Activated CD4-positive, alpha-beta T cell treated with anti-CD3 and anti-CD28 coated beads for 36 hours (primary cell): ENCODE measurements around the gene NRL. TPM values are rescaled to one million over a fixed set of nuclear protein-coding genes. Genes with fewer than 3 reads are reported as not detected.

ENCODE experiments used
- ATAC-seq: fragments of 200-7000 bp; cut with Tn5 transposase; one replicate; pipeline ENCODE4 v1.10.0; 2021; ENCODE audit warnings: mild to moderate bottlenecking, moderate library complexity
- CTCF ChIA-PET: fragments of 350-600 bp; sonication (Branson Sonifier 250); formaldehyde crosslinking; loops from one replicate; lab custom pipeline; 2021; ENCODE audit warnings: antibody characterized with exemption; lab: Charles Lee
- POLR2A ChIA-PET: fragments of 350-600 bp; sonication (Branson Sonifier 250); formaldehyde crosslinking; loops from one replicate; lab custom pipeline; 2021; ENCODE audit warnings: antibody characterized with exemption, inconsistent platforms; lab: Charles Lee
- DNase-seq: peaks from one replicate; pipeline ENCODE4 v3.0.0-alpha.2; 2020
- H3K27ac Mint-ChIP-seq: one replicate; pipeline ENCODE4 v1.8.0; 2021; ENCODE audit warnings: mixed read lengths
- H3K27me3 Mint-ChIP-seq: one replicate; pipeline ENCODE4 v1.8.0; 2021; ENCODE audit warnings: mixed read lengths
- H3K36me3 Mint-ChIP-seq: one replicate; pipeline ENCODE4 v1.8.0; 2021; ENCODE audit warnings: low read depth, mixed read lengths
- H3K4me1 Mint-ChIP-seq: one replicate; pipeline ENCODE4 v1.8.0; 2021; ENCODE audit warnings: mixed read lengths
- H3K4me3 Mint-ChIP-seq: one replicate; pipeline ENCODE4 v1.8.0; 2021; ENCODE audit warnings: mild to moderate bottlenecking, moderate library complexity, mixed read lengths
- H3K9me3 Mint-ChIP-seq: one replicate; pipeline ENCODE4 v1.8.0; 2021; ENCODE audit warnings: low read depth, mixed read lengths
- intact Hi-C, 2 experiments: fragments of 100-400 bp; cut with DNase I in 1 of 2; cut with micrococcal nuclease in 1 of 2; formaldehyde crosslinking; loops; one replicate each; pipeline versions ENCODE4 v1.14.2 to v1.15.1; 2022 to 2024; cut with DNase I, micrococcal nuclease
- total RNA-seq, 2 experiments: library from RNA; stranded (reverse); gene quantifications; one replicate each; pipeline ENCODE4 v1.2.3, GENCODE V29; 2021

NRL gene
- total RNA-seq, 2 experiments from 2014 or later, result 1.5 to 1.6 TPM

- Mint-ChIP-seq H3K4me3 (no peak overlapping the region), H3K27me3 (no peaks in the 10 kb centered on the region), H3K27ac (no peak overlapping the region), H3K4me1 (peaks cover 5% of the 10 kb centered on the region), H3K9me3 (no peaks in the 10 kb centered on the region), H3K36me3 (peaks cover 14% of the 10 kb centered on the region)
- ChIA-PET CTCF (interaction anchor here (1.0 to 1.2 kb wide), 2 partner anchors 9 to 69 kb away, joined by 4 read pairs; no protein-coding TSS in a partner anchor), POLR2A (no interaction called here)
- no peak for ATAC-seq
- intact Hi-C loops, result no loop called here
- no peak for DNase-seq
Measured at GRCh38 chr14:24126939-24127338, 12.2 kb upstream of the NRL start.

- DNase-seq, result no peak
- H3K36me3 Mint-ChIP-seq, result peaks cover 34% of the 10 kb centered on the region
- no peaks in the 10 kb centered on the region for H3K9me3 Mint-ChIP-seq
- H3K27me3 Mint-ChIP-seq, result no peaks in the 10 kb centered on the region
- H3K4me1 Mint-ChIP-seq, result peaks cover 2% of the 10 kb centered on the region
- POLR2A ChIA-PET, result no interaction called here
- no peak overlapping the region for H3K27ac Mint-ChIP-seq
- no peak for ATAC-seq
- H3K4me3 Mint-ChIP-seq, result no peak overlapping the region
- intact Hi-C loops, result no loop called here
- CTCF ChIA-PET, result interaction anchor here (0.5 to 2.0 kb wide), 6 partner anchors 9 to 210 kb away, joined by 3 to 4 read pairs (median 3); partner anchors contain the start of genes CIDEB, DCAF11 and NRL
Measured at GRCh38 chr14:24123424-24124417, 9.0 kb upstream of the NRL start.

GRCh38 chr14:24122898-24123297, 8.1 kb upstream of the NRL start:
- intact Hi-C loops, result no loop called here
- CTCF ChIA-PET, result no interaction called here
- Mint-ChIP-seq H3K27ac (no peak overlapping the region), H3K36me3 (peaks cover 42% of the 10 kb centered on the region), H3K4me1 (peaks cover 2% of the 10 kb centered on the region), H3K27me3 (no peaks in the 10 kb centered on the region), H3K4me3 (no peak overlapping the region), H3K9me3 (no peaks in the 10 kb centered on the region)
- ATAC-seq, result no peak
- DNase-seq, result no peak
- POLR2A ChIA-PET, result no interaction called here

DNA sequence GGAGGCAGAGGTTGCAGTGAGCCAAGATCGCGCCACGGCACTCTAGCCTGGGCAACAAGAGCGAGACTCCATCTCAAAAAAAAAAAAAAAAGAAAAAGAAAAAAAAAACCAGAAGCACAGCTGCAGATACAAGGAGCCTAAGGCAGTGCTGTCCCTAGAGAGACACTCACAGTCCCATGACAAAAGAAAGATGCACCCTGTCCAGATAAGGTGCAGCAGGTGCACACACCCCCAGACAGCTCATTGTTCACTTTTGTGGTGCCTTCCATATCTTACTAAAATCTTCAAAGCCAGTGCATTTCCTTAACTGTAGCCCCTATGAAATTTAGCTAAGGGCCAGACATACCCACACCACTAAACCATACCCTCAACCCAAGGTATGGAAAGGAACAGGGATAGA, 7.7 kb upstream of the NRL start:
- Mint-ChIP-seq H3K4me1 (peaks cover 5% of the 10 kb centered on the region), H3K27me3 (no peaks in the 10 kb centered on the region), H3K27ac (no peak overlapping the region), H3K36me3 (peaks cover 45% of the 10 kb centered on the region), H3K9me3 (no peaks in the 10 kb centered on the region), H3K4me3 (no peak overlapping the region)
- DNase-seq (no peak), ATAC-seq (no peak)
- CTCF ChIA-PET, result interaction anchor here (1.7 kb wide), 1 partner anchor 14 kb away, joined by 5 read pairs; no protein-coding TSS in a partner anchor
- POLR2A ChIA-PET, result interaction anchor here (0.6 kb wide), 2 partner anchors 66 to 185 kb away, joined by 3 read pairs; partner anchors contain the start of gene IPO4
- intact Hi-C loops, result no loop called here

DNA sequence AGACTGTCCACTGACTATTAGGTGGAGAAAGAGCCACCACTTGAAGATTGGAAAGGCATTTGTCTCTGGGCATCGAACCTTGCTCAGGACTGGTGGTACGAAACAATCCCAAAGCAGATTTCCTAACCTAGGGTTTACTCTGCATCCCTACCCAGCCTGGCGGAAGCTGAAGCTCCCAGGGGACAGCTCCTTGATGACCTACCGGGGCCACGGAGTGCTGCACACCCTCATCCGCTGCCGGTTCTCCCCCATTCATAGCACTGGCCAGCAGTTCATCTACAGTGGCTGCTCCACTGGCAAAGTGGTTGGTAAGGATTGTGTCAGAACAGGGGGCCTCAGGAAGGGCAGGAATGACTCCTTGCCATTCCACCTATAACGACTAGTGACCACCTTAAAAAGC, 6.5 kb upstream of the NRL start:
- Mint-ChIP-seq H3K9me3 (no peaks in the 10 kb centered on the region), H3K27me3 (no peaks in the 10 kb centered on the region), H3K4me3 (no peak overlapping the region), H3K4me1 (peaks cover 12% of the 10 kb centered on the region), H3K27ac (no peak overlapping the region), H3K36me3 (peaks cover 52% of the 10 kb centered on the region)
- CTCF ChIA-PET, result interaction anchor here (1.7 kb wide), 1 partner anchor 13 kb away, joined by 5 read pairs; no protein-coding TSS in a partner anchor
- intact Hi-C loops, result no loop called here
- POLR2A ChIA-PET, result no interaction called here
- DNase-seq (no peak), ATAC-seq (no peak)

GRCh38 chr14:24119691-24120090, 4.9 kb upstream of the NRL start:
- Mint-ChIP-seq H3K4me3 (no peak overlapping the region), H3K36me3 (peaks cover 59% of the 10 kb centered on the region), H3K27ac (no peak overlapping the region), H3K27me3 (no peaks in the 10 kb centered on the region), H3K4me1 (peaks cover 23% of the 10 kb centered on the region), H3K9me3 (no peaks in the 10 kb centered on the region)
- POLR2A ChIA-PET, result interaction anchor here (1.0 kb wide), 1 partner anchor 41 kb away, joined by 3 read pairs; no protein-coding TSS in a partner anchor
- ATAC-seq (no peak), DNase-seq (no peak)
- CTCF ChIA-PET, result interaction anchor here (0.6 kb wide), 1 partner anchor 391 kb away, joined by 5 read pairs; no protein-coding TSS in a partner anchor
- intact Hi-C loops, result loop anchor here in 1 of 2 experiments (10.0 kb wide), 1 partner anchor 1025 kb away; the partner anchor contains the start of genes ACIN1 and C14orf119

- ATAC-seq, result no peak
- H3K4me1 Mint-ChIP-seq, result peaks cover 24% of the 10 kb centered on the region
- CTCF ChIA-PET, result interaction anchor here (0.8 to 2.0 kb wide), 7 partner anchors 9 to 30 kb away, joined by 3 to 6 read pairs (median 4); partner anchors contain the start of genes PSME1 and RNF31
- DNase-seq, result no peak
- H3K4me3 Mint-ChIP-seq, result no peak overlapping the region
- no peaks in the 10 kb centered on the region for H3K9me3 Mint-ChIP-seq
- POLR2A ChIA-PET, result interaction anchor here (1.1 kb wide), 1 partner anchor 19 kb away, joined by 4 read pairs; the partner anchor contains the start of gene PSME1
- H3K27ac Mint-ChIP-seq, result no peak overlapping the region
- intact Hi-C loops, result loop anchor here in 1 of 2 experiments (10.0 kb wide), 1 partner anchor 1022 kb away; the partner anchor contains the start of genes ACIN1 and C14orf119
- peaks cover 47% of the 10 kb centered on the region for H3K36me3 Mint-ChIP-seq
- H3K27me3 Mint-ChIP-seq, result no peaks in the 10 kb centered on the region
Measured at GRCh38 chr14:24117179-24117578, 2.4 kb upstream of the NRL start.

GRCh38 chr14:24116128-24116814, 1.5 kb upstream of the NRL start:
- H3K9me3 Mint-ChIP-seq, result no peaks in the 10 kb centered on the region
- peak overlapping the region; percentile 85 for H3K4me3 Mint-ChIP-seq
- DNase-seq (no peak), ATAC-seq (no peak)
- no peaks in the 10 kb centered on the region for H3K27me3 Mint-ChIP-seq
- ChIA-PET CTCF (interaction anchor here (0.6 to 3.3 kb wide), 9 partner anchors 8 to 180 kb away, joined by 3 to 31 read pairs (median 4); partner anchors contain the start of genes PCK2, PSME1 and RNF31), POLR2A (interaction anchor here (0.9 to 1.1 kb wide), 4 partner anchors 20 to 36 kb away, joined by 3 to 5 read pairs (median 4); partner anchors contain the start of genes EMC9, PSME1 and PSME2)
- peaks cover 44% of the 10 kb centered on the region for H3K36me3 Mint-ChIP-seq
- intact Hi-C loops, result loop anchor here in 1 of 2 experiments (10.0 kb wide), 1 partner anchor 1021 kb away; the partner anchor contains the start of genes ACIN1 and C14orf119
- no peak overlapping the region for H3K27ac Mint-ChIP-seq
- peaks cover 25% of the 10 kb centered on the region for H3K4me1 Mint-ChIP-seq

DNA sequence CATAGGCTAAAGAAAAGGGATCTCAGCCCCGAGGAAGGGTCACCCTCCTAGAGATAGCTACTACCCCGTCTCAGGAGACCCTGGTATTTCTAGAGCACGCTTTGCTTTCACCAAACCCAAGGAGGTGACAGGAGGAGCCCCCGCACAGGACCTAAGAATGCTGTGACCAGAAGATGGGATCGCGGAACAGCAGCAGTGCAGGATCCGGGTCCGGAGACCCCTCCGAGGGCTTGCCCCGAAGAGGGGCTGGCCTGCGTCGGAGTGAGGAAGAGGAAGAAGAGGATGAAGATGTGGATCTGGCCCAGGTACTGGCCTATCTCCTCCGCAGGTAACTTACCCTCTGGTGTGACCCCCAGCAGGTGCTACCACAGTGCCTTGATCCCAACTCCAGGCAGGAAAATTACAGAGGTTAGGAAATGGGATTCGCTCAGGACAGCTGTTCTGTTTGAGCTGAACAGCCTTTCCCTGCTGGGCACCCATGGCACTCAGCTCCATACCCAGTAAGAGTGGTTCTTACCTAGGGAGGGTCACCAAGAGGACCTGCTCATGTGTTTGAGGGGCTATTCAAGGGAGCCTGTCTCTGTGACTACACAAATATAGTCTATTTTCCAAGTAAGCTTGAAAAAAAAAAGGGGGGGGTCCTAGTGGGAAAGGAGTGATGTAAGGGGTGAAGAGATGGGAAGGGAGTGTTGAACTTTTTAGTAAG, 826 bp upstream of the NRL start:
- Mint-ChIP-seq H3K4me1 (peaks cover 27% of the 10 kb centered on the region), H3K27ac (peak overlapping the region; percentile 97), H3K27me3 (no peaks in the 10 kb centered on the region), H3K9me3 (no peaks in the 10 kb centered on the region), H3K4me3 (peak overlapping the region; percentile 85), H3K36me3 (peaks cover 38% of the 10 kb centered on the region)
- ChIA-PET POLR2A (interaction anchor here (0.9 to 2.8 kb wide), 13 partner anchors 17 to 127 kb away, joined by 3 to 35 read pairs (median 6); partner anchors contain the start of genes CHMP4A, EMC9, IPO4 and IRF9), CTCF (interaction anchor here (0.6 to 3.3 kb wide), 16 partner anchors 9 to 321 kb away, joined by 3 to 32 read pairs (median 4); partner anchors contain the start of genes CIDEB, EMC9, IRF9 and PCK2)
- ATAC-seq (no peak), DNase-seq (no peak)
- intact Hi-C loops, result loop anchor here in 1 of 2 experiments (10.0 kb wide), 1 partner anchor 1021 kb away; the partner anchor contains the start of genes ACIN1 and C14orf119
